Measurements from ENCODE around the gene EIF4EBP2.

The EIF4EBP2 gene

GRCh38 chr10:70376436-70377378 is 27.2 kb upstream of the EIF4EBP2 start:
- peak overlapping the region; percentile 88 for H3K27ac ChIP-seq
- ChIA-PET POLR2A (ENCODE audit: low non-redundant PET) (no interaction called here), CTCF (interaction anchor here (0.6 to 3.6 kb wide), 5 partner anchors 10 to 823 kb away, joined by 3 to 15 read pairs (median 4); no protein-coding TSS in a partner anchor)
- DNase-seq (ENCODE audit: low spot score) = peak; percentile 59
- TF ChIP-seq CTCF (conservative IDR thresholded peaks at IDR 0.05; ENCODE audit: low read depth) = no peak

DNA sequence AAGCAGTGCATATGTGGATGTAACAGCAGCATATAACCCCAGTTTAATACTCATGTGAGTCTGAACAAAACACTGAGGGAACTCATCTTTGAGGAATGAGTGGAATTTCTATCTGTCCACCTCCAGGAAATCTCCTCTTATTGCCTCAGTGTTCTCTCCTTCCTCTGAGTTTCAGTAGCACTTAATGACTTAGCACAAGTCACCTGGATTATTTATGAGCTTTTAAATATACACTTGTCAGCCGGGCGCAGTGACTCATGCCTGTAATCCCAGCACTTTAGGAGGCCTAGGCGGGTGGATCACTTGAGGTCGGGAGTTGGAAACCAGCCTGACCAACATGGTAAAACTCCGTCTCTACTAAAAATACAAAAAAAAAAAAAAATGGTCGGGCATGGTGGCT is 25.8 kb upstream of the EIF4EBP2 start:
- peak; percentile 90 for DNase-seq (ENCODE audit: low spot score)
- CTCF ChIA-PET = interaction anchor here (0.6 to 3.6 kb wide), 6 partner anchors 9 to 488 kb away, joined by 3 to 15 read pairs (median 4); no protein-coding TSS in a partner anchor
- POLR2A ChIA-PET (ENCODE audit: low non-redundant PET) = interaction anchor here (0.7 to 0.8 kb wide), 5 partner anchors 10 to 337 kb away, joined by 3 to 14 read pairs (median 6); no protein-coding TSS in a partner anchor
- H3K27ac ChIP-seq = peak overlapping the region; percentile 88
- no peak for TF ChIP-seq CTCF (conservative IDR thresholded peaks at IDR 0.05; ENCODE audit: low read depth)

DNA sequence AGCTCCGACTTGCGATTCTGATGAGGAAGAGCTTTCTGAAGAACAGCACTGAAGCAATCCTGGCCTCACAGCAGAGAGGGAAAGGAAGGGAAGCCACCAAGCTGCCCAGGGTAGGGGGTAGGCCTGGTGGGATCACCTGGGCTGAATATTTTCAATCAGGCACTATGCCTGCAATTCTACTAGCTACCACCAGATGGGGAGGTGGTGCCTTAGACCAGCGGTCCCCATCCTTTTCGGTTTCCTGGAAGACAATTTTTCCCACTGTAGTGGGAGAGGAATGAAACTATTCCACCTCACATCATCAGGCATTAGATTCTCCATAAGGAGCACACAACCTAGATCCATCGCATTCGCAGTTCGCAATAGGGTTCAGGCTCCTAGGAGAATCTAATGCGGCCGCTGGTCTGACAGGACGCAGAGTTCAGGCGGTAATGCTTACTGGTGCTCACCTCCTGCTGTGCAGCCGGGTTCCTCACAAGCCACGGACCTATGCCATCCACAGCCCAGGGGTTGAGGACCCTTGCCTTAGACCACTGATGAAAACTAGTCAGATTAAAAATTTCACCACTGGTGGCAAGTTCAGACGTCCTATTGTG is 24.3 kb upstream of the EIF4EBP2 start:
- TF ChIP-seq CTCF (conservative IDR thresholded peaks at IDR 0.05; ENCODE audit: low read depth) = peak; percentile 30; the same call in 1 of the 2 replicates
- DNase-seq (ENCODE audit: low spot score) = no peak
- ChIA-PET CTCF (interaction anchor here (0.5 to 3.6 kb wide), 6 partner anchors 8 to 1327 kb away, joined by 3 to 15 read pairs (median 3); no protein-coding TSS in a partner anchor), POLR2A (ENCODE audit: low non-redundant PET) (no interaction called here)
- no peak overlapping the region for H3K27ac ChIP-seq

- no peak for DNase-seq (ENCODE audit: low spot score)
- TF ChIP-seq CTCF (conservative IDR thresholded peaks at IDR 0.05; ENCODE audit: low read depth) = no peak
- CTCF ChIA-PET = interaction anchor here (0.5 kb wide), 1 partner anchor 23 kb away, joined by 3 read pairs; no protein-coding TSS in a partner anchor
- POLR2A ChIA-PET (ENCODE audit: low non-redundant PET) = no interaction called here
- H3K27ac ChIP-seq = peak overlapping the region; percentile 14; the same call in 1 of the 2 replicates
Measured at GRCh38 chr10:70380350-70381135, 23.4 kb upstream of the EIF4EBP2 start.

DNA sequence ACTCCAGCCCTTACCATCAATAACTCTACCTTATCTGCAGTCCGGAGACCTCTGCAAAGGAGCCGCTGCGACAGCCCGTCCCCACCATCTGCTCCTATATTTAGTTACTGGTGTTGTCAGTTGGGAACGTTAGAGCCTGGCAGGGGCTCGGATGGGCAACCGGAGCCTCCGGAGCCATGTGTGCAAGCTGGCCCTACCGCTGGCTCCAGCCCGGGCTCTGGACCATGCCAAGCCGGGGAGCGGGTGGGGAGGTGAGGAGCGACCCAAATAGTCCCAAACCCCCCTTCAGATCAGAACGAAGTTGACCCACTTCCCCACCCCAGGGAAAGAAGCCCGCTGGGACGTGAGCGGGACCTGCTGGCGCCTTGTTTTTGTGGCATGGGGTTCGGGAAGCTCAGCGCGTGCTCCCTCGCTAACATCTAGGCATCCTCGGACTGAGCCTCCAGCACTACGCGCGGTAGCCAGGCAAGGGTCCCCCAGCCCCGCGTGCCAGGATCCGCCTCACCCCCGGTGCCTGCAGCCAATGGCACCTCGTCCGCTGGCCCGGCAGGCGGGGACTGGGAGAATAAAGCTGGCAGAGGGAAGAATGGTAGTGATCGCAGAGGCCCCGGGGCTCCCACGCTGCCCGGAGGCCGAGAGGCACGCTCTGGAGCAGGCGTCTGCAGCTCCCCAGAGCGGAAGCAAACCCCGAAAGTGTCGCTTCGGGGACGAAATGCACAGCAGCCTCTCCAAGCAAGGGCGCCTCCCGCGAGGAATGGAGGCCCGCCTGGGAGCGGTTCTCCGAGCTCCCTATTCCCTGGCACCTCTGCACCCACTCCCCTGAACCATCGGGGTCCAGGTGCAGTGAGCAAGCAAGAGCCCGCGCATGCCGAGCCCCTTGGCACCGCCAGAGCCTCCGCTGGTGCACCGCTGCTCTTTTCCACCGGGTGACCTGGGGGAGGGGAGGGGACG is 22.2 kb upstream of the EIF4EBP2 start:
- peak overlapping the region; percentile 82 for H3K27ac ChIP-seq
- TF ChIP-seq CTCF (conservative IDR thresholded peaks at IDR 0.05; ENCODE audit: low read depth) = no peak
- POLR2A ChIA-PET (ENCODE audit: low non-redundant PET) = no interaction called here
- CTCF ChIA-PET = interaction anchor here (0.6 to 0.9 kb wide), 3 partner anchors 24 to 189 kb away, joined by 3 to 4 read pairs (median 3); no protein-coding TSS in a partner anchor
- peak; percentile 48 for DNase-seq (ENCODE audit: low spot score)
